Measurements from ENCODE around the gene PRKCH. TPM values are rescaled to one million over a fixed set of nuclear protein-coding genes. Genes with fewer than 3 reads are reported as not detected.

Gene PRKCH
- total and polyA plus RNA-seq, 2 of the 13 experiments (the other 11 are each of a cell fraction or from before 2014, with no cell fraction given) = 0.48 to 1.3 TPM

GRCh38 chr14:61573748-61574513, 252.6 kb downstream of the PRKCH start:
- no peak for ATAC-seq
- no TSS peak for BruUV-seq (replicated peaks)
- no peaks in the 10 kb centered on the region for H3K79me2 ChIP-seq (ENCODE audit: insufficient read depth, low read length)
- peak overlapping the region; percentile 20; the same call in 1 of the 2 replicates for H3K4me2 ChIP-seq (ENCODE audit: low read depth, low read length)
- CTCF ChIA-PET (ENCODE audit: low intra/inter-chr PET ratio, low total read pairs) = no interaction called here
- H3K4me1 ChIP-seq (ENCODE audit: insufficient read depth, low read length) = peaks cover 41% of the 10 kb centered on the region
- H3K4me3 ChIP-seq (replicated peaks in 1 of 3; ENCODE audit: insufficient read depth in 1 of 3, low read depth in 2 of 3, low read length in 3 of 3) = no peak overlapping the region
- no peak overlapping the region for H3K27ac ChIP-seq (ENCODE audit: extremely low read length, insufficient read depth, low read length)
- in situ Hi-C loops (cut with HindIII; ENCODE audit: extremely low pct_ligation_motif_present, low pct_unique_long_range_greater_than_20kb) (no loop called here), intact Hi-C loops (cut with micrococcal nuclease; ENCODE audit: unreplicated experiment) (no loop called here)
- H3K9me3 ChIP-seq (ENCODE audit: low read length) = no peaks in the 10 kb centered on the region
- FAIRE-seq = no peak
- DNase-seq (ENCODE audit: low spot score) = no peak
- no peaks in the 10 kb centered on the region for H3K27me3 ChIP-seq (ENCODE audit: control insufficient read depth in 1 of 2, insufficient read depth in 2 of 2, low read length in 2 of 2)
- H2AFZ ChIP-seq (ENCODE audit: low read length) = no peak overlapping the region
- H3K36me3 ChIP-seq (replicated peaks in 1 of 2; ENCODE audit: control insufficient read depth in 1 of 2, insufficient read depth in 2 of 2, low read length in 2 of 2) = no peaks in the 10 kb centered on the region
- H4K20me1 ChIP-seq (ENCODE audit: insufficient read depth, low read length) = no peaks in the 10 kb centered on the region
- TF ChIP-seq ZNF546 (CRISPR knock-in tag; conservative IDR thresholded peaks at IDR 0.05) = no peak
- no peak for TF ChIP-seq ZNF136 (CRISPR knock-in tag; IDR thresholded peaks at IDR 0.05; ENCODE audit: low read depth)
- TF ChIP-seq IRF2 (CRISPR knock-in tag; IDR thresholded peaks at IDR 0.05) = no peak
- no peak for TF ChIP-seq ZNF441 (CRISPR knock-in tag; IDR thresholded peaks at IDR 0.05; ENCODE audit: borderline replicate concordance)
- TF ChIP-seq KDM5A (IDR thresholded peaks at IDR 0.05; ENCODE audit: borderline replicate concordance, low read length) = no peak
- TF ChIP-seq ZNF142 (CRISPR knock-in tag; IDR thresholded peaks at IDR 0.05) = no peak
- TF ChIP-seq ZNF83 (CRISPR knock-in tag; IDR thresholded peaks at IDR 0.05; ENCODE audit: borderline replicate concordance) = no peak
- TF ChIP-seq SP140L (CRISPR knock-in tag; IDR thresholded peaks at IDR 0.05; ENCODE audit: borderline replicate concordance) = no peak
- TF ChIP-seq DMTF1 (CRISPR knock-in tag; IDR thresholded peaks at IDR 0.05) = no peak
- no peak for TF ChIP-seq ZSCAN31 (CRISPR knock-in tag; IDR thresholded peaks at IDR 0.05; ENCODE audit: low read depth)
- no peak for TF ChIP-seq ZNF569 (CRISPR knock-in tag; IDR thresholded peaks at IDR 0.05; ENCODE audit: borderline replicate concordance)
- no peak for TF ChIP-seq HNF4G (IDR thresholded peaks at IDR 0.05; ENCODE audit: borderline replicate concordance, low read depth, low read length)
- TF ChIP-seq HNF4G (CRISPR knock-in tag; IDR thresholded peaks at IDR 0.05; ENCODE audit: borderline replicate concordance, low read depth) = no peak
- POLR2A ChIA-PET = interaction anchor here (1.2 to 1.6 kb wide), 2 partner anchors 12 to 14 kb away, joined by 3 to 5 read pairs; no protein-coding TSS in a partner anchor
- WGBS (ENCODE audit: low lambda C conversion rate) = 52% methylated on average over 7 of the region's 7 CpGs
- no peak overlapping the region for H3K9ac ChIP-seq (ENCODE audit: insufficient read depth, low read depth, low read length)
